ENCODE measurements around the gene MAP3K20. TPM values are rescaled to one million over a fixed set of nuclear protein-coding genes. Genes with fewer than 3 reads are reported as not detected.

MAP3K20 gene
- total and polyA plus RNA-seq, 7 donors, result 41.8 to 533 (median 366) TPM

DNA sequence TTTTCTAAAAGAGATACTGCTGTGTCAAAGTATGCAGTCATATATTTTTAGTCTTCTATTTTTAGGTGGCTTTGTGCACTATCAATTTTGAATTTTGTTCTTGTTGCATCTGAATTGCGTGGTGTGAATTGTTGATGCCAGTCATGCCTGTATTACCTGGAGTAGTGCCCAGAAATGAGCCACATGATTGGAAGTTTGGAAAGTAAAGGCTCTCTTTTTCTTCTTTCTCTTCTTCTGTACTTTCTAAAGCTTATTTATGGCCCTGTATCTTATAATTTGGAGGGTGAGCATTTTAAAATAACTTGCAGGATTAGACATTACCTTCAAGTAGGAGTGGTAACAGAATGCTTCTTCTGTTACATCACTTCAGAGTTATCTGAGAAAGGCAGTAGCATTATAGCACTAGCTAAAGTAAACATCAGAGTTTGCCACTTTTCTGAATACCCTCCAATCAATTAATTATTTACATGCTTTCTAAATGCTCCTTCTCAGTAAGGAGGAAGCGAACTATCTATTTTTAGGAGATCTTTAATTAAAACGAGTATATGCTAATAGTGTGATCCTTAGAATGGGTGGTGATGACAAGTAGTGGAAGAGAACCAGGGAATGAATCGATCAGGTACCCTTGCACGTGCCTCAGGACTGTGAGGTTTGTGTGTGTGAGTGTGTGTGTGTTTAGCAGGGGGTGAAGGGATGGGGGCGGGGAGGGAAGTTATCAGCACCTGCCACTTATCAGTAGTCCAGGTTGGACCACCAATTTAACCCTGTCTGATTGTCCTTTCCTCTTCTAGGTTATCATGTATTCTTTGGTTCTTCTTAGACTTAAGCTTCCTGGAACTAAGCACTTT, 112.5 kb downstream of the MAP3K20 start:
- TF ChIP-seq, protein P1, sequence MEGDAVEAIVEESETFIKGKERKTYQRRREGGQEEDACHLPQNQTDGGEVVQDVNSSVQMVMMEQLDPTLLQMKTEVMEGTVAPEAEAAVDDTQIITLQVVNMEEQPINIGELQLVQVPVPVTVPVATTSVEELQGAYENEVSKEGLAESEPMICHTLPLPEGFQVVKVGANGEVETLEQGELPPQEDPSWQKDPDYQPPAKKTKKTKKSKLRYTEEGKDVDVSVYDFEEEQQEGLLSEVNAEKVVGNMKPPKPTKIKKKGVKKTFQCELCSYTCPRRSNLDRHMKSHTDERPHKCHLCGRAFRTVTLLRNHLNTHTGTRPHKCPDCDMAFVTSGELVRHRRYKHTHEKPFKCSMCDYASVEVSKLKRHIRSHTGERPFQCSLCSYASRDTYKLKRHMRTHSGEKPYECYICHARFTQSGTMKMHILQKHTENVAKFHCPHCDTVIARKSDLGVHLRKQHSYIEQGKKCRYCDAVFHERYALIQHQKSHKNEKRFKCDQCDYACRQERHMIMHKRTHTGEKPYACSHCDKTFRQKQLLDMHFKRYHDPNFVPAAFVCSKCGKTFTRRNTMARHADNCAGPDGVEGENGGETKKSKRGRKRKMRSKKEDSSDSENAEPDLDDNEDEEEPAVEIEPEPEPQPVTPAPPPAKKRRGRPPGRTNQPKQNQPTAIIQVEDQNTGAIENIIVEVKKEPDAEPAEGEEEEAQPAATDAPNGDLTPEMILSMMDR (IDR thresholded peaks at IDR 0.05), result no peak
- Histone ChIP-seq H3K36me3 (ENCODE audit: insufficient read depth in 1 of 2, low read depth in 1 of 2) (peaks cover 0 to 45% of the 10 kb centered on the region in 2 donors), H3K4me3 (no peak overlapping the region), H3K4me1 (peaks cover 90% of the 10 kb centered on the region), H3K27ac (peak overlapping the region; percentile 81), H3K27me3 (ENCODE audit: insufficient read depth in 3 of 3, low read length in 2 of 3) (no peaks in the 10 kb centered on the region), H3K9me3 (no peaks in the 10 kb centered on the region)
- ATAC-seq (peak in 3 of 4 donors; percentile 25 to 57 (median 47)), DNase-seq (no peak)
- WGBS, 3 donors, result 38 to 51% (median 46%) methylated on average over 6 of the region's 6 CpGs
- intact Hi-C loops (cut with DNase I), result no loop called here

DNA sequence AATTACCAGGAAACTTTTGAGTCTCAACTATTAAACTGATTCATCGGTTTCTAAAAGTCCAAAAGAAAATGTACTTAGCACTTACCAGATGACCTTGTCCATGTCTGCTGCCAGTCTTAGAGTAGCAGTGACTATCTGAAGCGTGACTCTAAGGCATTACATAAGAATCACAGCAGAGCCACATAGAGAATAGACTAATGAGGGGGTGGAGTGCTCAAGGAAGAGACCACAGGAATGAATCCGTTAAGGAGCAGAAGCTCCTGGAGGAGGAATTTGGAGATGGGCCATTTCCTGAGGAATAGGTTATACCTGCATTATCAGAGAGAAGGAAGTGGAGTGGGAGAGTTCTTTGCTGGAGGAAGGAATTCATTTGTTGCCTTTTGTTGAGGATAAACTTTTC, 116.0 kb downstream of the MAP3K20 start:
- peaks cover 84% of the 10 kb centered on the region for H3K4me1 ChIP-seq
- intact Hi-C loops (cut with DNase I), result no loop called here
- DNase-seq, result no peak
- TF ChIP-seq, protein P1 (IDR thresholded peaks at IDR 0.05), result no peak
- H3K27ac ChIP-seq, result peak overlapping the region; percentile 63
- no peak overlapping the region for H3K4me3 ChIP-seq
- no peaks in the 10 kb centered on the region for H3K9me3 ChIP-seq
- H3K27me3 ChIP-seq (ENCODE audit: insufficient read depth in 3 of 3, low read length in 2 of 3), result no peaks in the 10 kb centered on the region
- H3K36me3 ChIP-seq (ENCODE audit: insufficient read depth in 1 of 2, low read depth in 1 of 2), result peaks cover 0 to 60% of the 10 kb centered on the region in 2 donors
- WGBS, 3 donors, result 36 to 68% (median 39%) methylated on average over 3 of the region's 3 CpGs
- ATAC-seq, result peak; percentile 42 to 74 (median 70)

DNA sequence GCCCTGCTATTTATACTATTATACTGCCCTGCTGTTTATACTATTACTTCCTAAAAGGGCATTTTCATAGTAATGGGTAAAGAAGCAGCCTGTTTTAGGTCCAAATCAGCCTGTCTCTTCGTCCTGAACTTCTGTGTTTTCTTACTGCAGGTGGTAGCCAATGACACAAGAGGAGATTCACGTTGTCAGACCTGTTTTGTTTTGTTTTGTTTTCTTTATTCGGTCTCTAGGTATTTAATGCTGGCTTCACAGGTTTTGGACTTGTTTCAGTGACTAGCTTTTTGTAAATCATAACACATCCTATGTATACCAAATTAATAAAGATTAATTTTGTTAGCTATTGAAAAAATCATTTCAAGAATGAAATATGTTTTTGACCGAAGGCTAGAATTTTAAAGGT, 116.4 kb downstream of the MAP3K20 start:
- Histone ChIP-seq H3K27ac (peak overlapping the region; percentile 63), H3K27me3 (ENCODE audit: insufficient read depth in 3 of 3, low read length in 2 of 3) (no peaks in the 10 kb centered on the region), H3K4me3 (no peak overlapping the region), H3K36me3 (ENCODE audit: insufficient read depth in 1 of 2, low read depth in 1 of 2) (peaks cover 0 to 65% of the 10 kb centered on the region in 2 donors), H3K9me3 (no peaks in the 10 kb centered on the region), H3K4me1 (peaks cover 80% of the 10 kb centered on the region)
- DNase-seq (no peak), ATAC-seq (no peak)
- intact Hi-C loops (cut with DNase I), result no loop called here
- TF ChIP-seq, protein P1 (IDR thresholded peaks at IDR 0.05), result no peak
- 59% methylated on average over 4 of the region's 4 CpGs for WGBS, 3 donors

DNA sequence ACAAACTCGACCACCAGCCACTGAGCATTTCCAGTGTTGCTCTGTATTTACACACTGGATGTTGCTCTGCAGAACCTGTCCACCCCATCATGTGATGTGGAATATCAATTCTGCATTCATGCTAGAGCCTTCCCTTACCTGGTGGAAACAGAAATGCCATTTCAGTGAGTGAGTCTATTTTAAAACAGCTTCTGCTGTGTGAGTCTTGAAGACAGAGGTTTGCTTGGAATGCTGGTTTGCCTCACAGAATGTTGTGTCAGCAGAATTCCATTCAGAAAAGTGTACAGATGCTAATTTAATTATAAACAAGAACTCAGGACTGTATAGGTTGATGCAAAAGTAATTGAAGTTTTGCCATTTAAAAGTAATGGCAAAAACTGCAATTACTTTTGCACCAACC, 118.3 kb downstream of the MAP3K20 start:
- H3K27me3 ChIP-seq (ENCODE audit: insufficient read depth in 3 of 3, low read length in 2 of 3), result no peaks in the 10 kb centered on the region
- ATAC-seq (peak in 2 of 4 donors; percentile 9 to 33), DNase-seq (no peak)
- H3K9me3 ChIP-seq, result no peaks in the 10 kb centered on the region
- intact Hi-C loops (cut with DNase I), result no loop called here
- peaks cover 0 to 82% of the 10 kb centered on the region in 2 donors for H3K36me3 ChIP-seq (ENCODE audit: insufficient read depth in 1 of 2, low read depth in 1 of 2)
- peaks cover 62% of the 10 kb centered on the region for H3K4me1 ChIP-seq
- peak overlapping the region; percentile 7 for H3K27ac ChIP-seq
- 69 to 85% (median 76%) methylated on average over 1 of the region's 1 CpG for WGBS, 3 donors
- H3K4me3 ChIP-seq, result no peak overlapping the region
- TF ChIP-seq, protein P1 (IDR thresholded peaks at IDR 0.05), result no peak
